KOPT-K1 (cell line): ENCODE measurements around the gene FBXO44.
A peak's percentile ranks its signal among the peaks of the same experiment; 100 is the strongest.
"Not testable (repeated sequence)": the region's sequence is repeated elsewhere in the genome, so short reads cannot be mapped to it uniquely, and the experiment has no call there.

Experiments used
- H3K27ac ChIP-seq: fragments of 200-600 bp; sonication (generic); 2 replicates; pipeline ENCODE4 v1.5.1; 2016; ENCODE audit warnings: antibody characterized with exemption, mild to moderate bottlenecking, low read depth, low read length; ENCODE audit not compliant: poor library complexity, severe bottlenecking
- H3K36me3 ChIP-seq: fragments of 200-600 bp; sonication (generic); 2 replicates; pipeline ENCODE4 v1.5.1; 2017; ENCODE audit warnings: antibody characterized with exemption, mild to moderate bottlenecking, low read length, moderate library complexity; ENCODE audit not compliant: insufficient read depth
- H3K9me3 ChIP-seq: fragments of 200-600 bp; sonication (generic); 2 replicates; pipeline ENCODE4 v1.5.1; 2017; ENCODE audit warnings: antibody characterized with exemption, low read length, mild to moderate bottlenecking; ENCODE audit not compliant: insufficient read depth, poor library complexity, severe bottlenecking

FBXO44 gene

GRCh38 chr1:11654137-11654938 lies at the start of gene FBXO44, which contains the start of gene FBXO2:
Gene FBXO44 (plus strand): TSS chr1:11654877. CDS start chr1:11655836, 959 bp downstream.
Gene FBXO2 (minus strand): TSS chr1:11654429. CDS start chr1:11654340, 89 bp downstream.
- H3K9me3 ChIP-seq: no peaks in the 10 kb centered on the region
- H3K27ac ChIP-seq: peak within 1 kb of the TSS; percentile 39
- H3K36me3 ChIP-seq: peaks cover 24% of the 10 kb centered on the region

- Histone ChIP-seq H3K9me3 (no peaks in the 10 kb centered on the region), H3K36me3 (no peaks in the 10 kb centered on the region), H3K27ac (no peak overlapping the region)
These were observed 47.9 kb upstream of the FBXO44 start for GRCh38 chr1:11606775-11607174.

- not testable (repeated sequence) for H3K27ac ChIP-seq, H3K36me3 ChIP-seq, H3K9me3 ChIP-seq
These were observed 46.0 kb upstream of the FBXO44 start for GRCh38 chr1:11608596-11609130.

GRCh38 chr1:11609378-11609777 lies 45.3 kb upstream of the FBXO44 start:
- H3K36me3 ChIP-seq, H3K27ac ChIP-seq, H3K9me3 ChIP-seq: not testable (repeated sequence)

- peaks cover 9% of the 10 kb centered on the region for H3K9me3 ChIP-seq
These were observed 44.0 kb upstream of the FBXO44 start for GRCh38 chr1:11610629-11611180.

GRCh38 chr1:11611638-11612327 lies 42.9 kb upstream of the FBXO44 start:
- Histone ChIP-seq H3K27ac (no peak overlapping the region), H3K9me3 (peaks cover 9% of the 10 kb centered on the region), H3K36me3 (no peaks in the 10 kb centered on the region)

More at GRCh38 chr1:11610629-11611180, 44.0 kb upstream of the FBXO44 start:
- H3K27ac ChIP-seq: no peak overlapping the region
- H3K36me3 ChIP-seq: no peaks in the 10 kb centered on the region

- H3K27ac ChIP-seq: no peak overlapping the region
- H3K9me3 ChIP-seq: peaks cover 9% of the 10 kb centered on the region
- H3K36me3 ChIP-seq: no peaks in the 10 kb centered on the region
These were observed 41.3 kb upstream of the FBXO44 start for GRCh38 chr1:11613347-11613746.

- peaks cover 9% of the 10 kb centered on the region for H3K9me3 ChIP-seq
- H3K27ac ChIP-seq: no peak overlapping the region
- H3K36me3 ChIP-seq: no peaks in the 10 kb centered on the region
These were observed 39.6 kb upstream of the FBXO44 start for GRCh38 chr1:11615090-11615489.

GRCh38 chr1:11616766-11617165 lies 37.9 kb upstream of the FBXO44 start:
- H3K27ac ChIP-seq: no peak overlapping the region
- no peaks in the 10 kb centered on the region for H3K36me3 ChIP-seq
- peaks cover 9% of the 10 kb centered on the region for H3K9me3 ChIP-seq

GRCh38 chr1:11617314-11617713 lies 37.4 kb upstream of the FBXO44 start:
- Histone ChIP-seq H3K9me3 (peaks cover 9% of the 10 kb centered on the region), H3K27ac (no peak overlapping the region), H3K36me3 (no peaks in the 10 kb centered on the region)

GRCh38 chr1:11617741-11618140 lies 36.9 kb upstream of the FBXO44 start:
- Histone ChIP-seq H3K9me3 (peaks cover 9% of the 10 kb centered on the region), H3K36me3 (no peaks in the 10 kb centered on the region), H3K27ac (no peak overlapping the region)

- Histone ChIP-seq H3K27ac (no peak overlapping the region), H3K9me3 (no peaks in the 10 kb centered on the region), H3K36me3 (no peaks in the 10 kb centered on the region)
These were observed 34.3 kb upstream of the FBXO44 start for GRCh38 chr1:11620405-11620804.

- Histone ChIP-seq H3K27ac (no peak overlapping the region), H3K9me3 (no peaks in the 10 kb centered on the region)
These were observed 33.8 kb upstream of the FBXO44 start for GRCh38 chr1:11620924-11621323.

GRCh38 chr1:11622398-11622797 lies 32.3 kb upstream of the FBXO44 start:
- Histone ChIP-seq H3K27ac (no peak overlapping the region), H3K9me3 (no peaks in the 10 kb centered on the region)

More at GRCh38 chr1:11620924-11621323, 33.8 kb upstream of the FBXO44 start:
- no peaks in the 10 kb centered on the region for H3K36me3 ChIP-seq

GRCh38 chr1:11623702-11624101 lies 31.0 kb upstream of the FBXO44 start:
- H3K36me3 ChIP-seq: no peaks in the 10 kb centered on the region

More at GRCh38 chr1:11622398-11622797, 32.3 kb upstream of the FBXO44 start:
- H3K36me3 ChIP-seq: no peaks in the 10 kb centered on the region

More at GRCh38 chr1:11623702-11624101, 31.0 kb upstream of the FBXO44 start:
- Histone ChIP-seq H3K27ac (no peak overlapping the region), H3K9me3 (no peaks in the 10 kb centered on the region)
